ENCODE data around the gene FBXW11. TPM values are rescaled to one million over a fixed set of nuclear protein-coding genes. Genes with fewer than 3 reads are reported as not detected.

FBXW11 gene
- polyA plus RNA-seq, 1 donor from 2014 or later: 103 TPM

DNA sequence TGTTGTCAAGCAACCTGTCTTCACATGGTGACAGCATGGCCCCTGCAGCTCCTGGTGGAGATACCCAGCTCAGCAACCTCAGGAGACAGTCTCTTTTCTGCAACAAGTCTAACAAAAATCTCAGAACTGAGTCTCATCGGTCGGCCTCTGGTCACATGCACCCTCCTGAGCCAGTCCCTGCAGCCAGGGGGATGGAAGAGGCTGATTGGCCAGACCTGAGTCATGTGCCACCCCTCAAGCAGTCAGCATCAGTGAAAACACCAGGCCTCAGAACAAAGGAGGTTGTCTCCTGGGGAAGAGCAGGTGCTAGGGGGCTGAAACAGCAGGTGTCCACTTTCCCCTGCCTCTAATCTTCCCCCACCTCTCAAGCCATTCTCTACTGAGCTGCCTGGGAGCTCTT, 166.4 kb downstream of the FBXW11 start:
- H3K9me3 ChIP-seq (ENCODE audit: low read length): no peaks in the 10 kb centered on the region
- no peak overlapping the region for H3K27ac ChIP-seq (ENCODE audit: low read length)
- no peak overlapping the region for H3K4me3 ChIP-seq (ENCODE audit: low read length)
- H3K27me3 ChIP-seq (ENCODE audit: insufficient read depth, low read depth, low read length): no peaks in the 10 kb centered on the region
- no peaks in the 10 kb centered on the region for H3F3A ChIP-seq (ENCODE audit: insufficient read depth, low read length, poor library complexity, severe bottlenecking)
- H3K36me3 ChIP-seq (ENCODE audit: insufficient read depth, low read length): no peaks in the 10 kb centered on the region
- no peaks in the 10 kb centered on the region for H4K20me1 ChIP-seq (ENCODE audit: insufficient read depth)
- no peak overlapping the region for H3K9ac ChIP-seq (ENCODE audit: low read length)
- H2AFZ ChIP-seq (ENCODE audit: low read depth, low read length): no peak overlapping the region
- no peak overlapping the region for H3K4me2 ChIP-seq (ENCODE audit: low read length)
- no peaks in the 10 kb centered on the region for H3K9me2 ChIP-seq (ENCODE audit: insufficient read depth, low read length)
- TF ChIP-seq POLR2AphosphoS5 (IDR thresholded peaks at IDR 0.05) (no peak), MXI1 (conservative IDR thresholded peaks at IDR 0.05; ENCODE audit: poor library complexity, severe bottlenecking) (no peak), CTCF (IDR thresholded peaks at IDR 0.05; ENCODE audit: poor library complexity, severe bottlenecking) (no peak)
- no peaks in the 10 kb centered on the region for H3K79me2 ChIP-seq (replicated peaks; ENCODE audit: insufficient read depth, low read length)

- Histone ChIP-seq H4K20me1 (ENCODE audit: insufficient read depth) (no peaks in the 10 kb centered on the region), H3K79me2 (replicated peaks; ENCODE audit: insufficient read depth, low read length) (no peaks in the 10 kb centered on the region), H3K27ac (ENCODE audit: low read length) (no peak overlapping the region), H3K27me3 (ENCODE audit: insufficient read depth, low read depth, low read length) (no peaks in the 10 kb centered on the region), H3K9ac (ENCODE audit: low read length) (no peak overlapping the region), H3K9me2 (ENCODE audit: insufficient read depth, low read length) (no peaks in the 10 kb centered on the region), H3F3A (ENCODE audit: insufficient read depth, low read length, poor library complexity, severe bottlenecking) (no peaks in the 10 kb centered on the region), H3K9me3 (ENCODE audit: low read length) (no peaks in the 10 kb centered on the region), H3K36me3 (ENCODE audit: insufficient read depth, low read length) (no peaks in the 10 kb centered on the region), H3K4me3 (ENCODE audit: low read length) (no peak overlapping the region), H3K4me2 (ENCODE audit: low read length) (no peak overlapping the region), H2AFZ (ENCODE audit: low read depth, low read length) (no peak overlapping the region)
- TF ChIP-seq MXI1 (conservative IDR thresholded peaks at IDR 0.05; ENCODE audit: poor library complexity, severe bottlenecking) (no peak), POLR2AphosphoS5 (IDR thresholded peaks at IDR 0.05) (no peak), EZH2 (IDR thresholded peaks at IDR 0.05; ENCODE audit: borderline replicate concordance, insufficient read depth, low read length, poor library complexity, severe bottlenecking) (no peak), EP300 (conservative IDR thresholded peaks at IDR 0.05; ENCODE audit: poor library complexity, severe bottlenecking) (no peak), CTCF (IDR thresholded peaks at IDR 0.05; ENCODE audit: poor library complexity, severe bottlenecking) (no peak), REST (IDR thresholded peaks at IDR 0.05; ENCODE audit: borderline replicate concordance) (no peak), TAF1 (IDR thresholded peaks at IDR 0.05; ENCODE audit: low read depth) (no peak), RAD21 (conservative IDR thresholded peaks at IDR 0.05) (no peak), SMC3 (conservative IDR thresholded peaks at IDR 0.05; ENCODE audit: poor library complexity) (no peak)
Observed at GRCh38 chr5:171839112-171839511, 167.3 kb downstream of the FBXW11 start.
